ENCODE results near the gene ETV7.

The ETV7 gene

DNA sequence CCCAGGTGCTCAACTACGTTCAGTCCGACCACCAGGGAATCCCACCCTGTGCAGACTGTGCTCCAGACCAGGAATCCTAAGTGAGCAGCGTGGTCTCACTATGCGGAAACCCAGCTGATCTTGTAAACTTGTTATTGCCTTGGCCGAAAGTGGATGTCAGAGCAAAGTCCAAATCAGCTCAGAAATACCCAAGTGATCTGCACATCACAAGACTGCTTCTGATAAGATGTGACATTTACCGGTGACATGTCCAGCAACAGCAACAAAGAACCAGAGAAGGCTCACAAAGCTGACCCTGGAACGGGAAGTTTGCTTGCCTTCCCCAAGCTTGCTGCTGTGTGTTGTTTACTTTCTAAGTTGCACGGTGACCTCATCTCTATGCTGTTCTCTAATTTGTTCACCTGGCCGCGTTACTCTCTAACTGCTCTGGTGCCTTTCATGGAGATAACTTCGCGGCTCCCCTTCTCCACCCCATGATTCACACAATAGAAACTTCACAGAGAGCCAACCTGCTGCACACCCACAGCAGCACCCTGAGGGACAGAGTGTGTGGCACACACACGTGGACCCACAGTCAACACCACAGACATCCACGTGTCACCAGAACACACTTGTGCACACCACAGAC is 52.5 kb downstream of the ETV7 start:
- TF ChIP-seq, protein P1, sequence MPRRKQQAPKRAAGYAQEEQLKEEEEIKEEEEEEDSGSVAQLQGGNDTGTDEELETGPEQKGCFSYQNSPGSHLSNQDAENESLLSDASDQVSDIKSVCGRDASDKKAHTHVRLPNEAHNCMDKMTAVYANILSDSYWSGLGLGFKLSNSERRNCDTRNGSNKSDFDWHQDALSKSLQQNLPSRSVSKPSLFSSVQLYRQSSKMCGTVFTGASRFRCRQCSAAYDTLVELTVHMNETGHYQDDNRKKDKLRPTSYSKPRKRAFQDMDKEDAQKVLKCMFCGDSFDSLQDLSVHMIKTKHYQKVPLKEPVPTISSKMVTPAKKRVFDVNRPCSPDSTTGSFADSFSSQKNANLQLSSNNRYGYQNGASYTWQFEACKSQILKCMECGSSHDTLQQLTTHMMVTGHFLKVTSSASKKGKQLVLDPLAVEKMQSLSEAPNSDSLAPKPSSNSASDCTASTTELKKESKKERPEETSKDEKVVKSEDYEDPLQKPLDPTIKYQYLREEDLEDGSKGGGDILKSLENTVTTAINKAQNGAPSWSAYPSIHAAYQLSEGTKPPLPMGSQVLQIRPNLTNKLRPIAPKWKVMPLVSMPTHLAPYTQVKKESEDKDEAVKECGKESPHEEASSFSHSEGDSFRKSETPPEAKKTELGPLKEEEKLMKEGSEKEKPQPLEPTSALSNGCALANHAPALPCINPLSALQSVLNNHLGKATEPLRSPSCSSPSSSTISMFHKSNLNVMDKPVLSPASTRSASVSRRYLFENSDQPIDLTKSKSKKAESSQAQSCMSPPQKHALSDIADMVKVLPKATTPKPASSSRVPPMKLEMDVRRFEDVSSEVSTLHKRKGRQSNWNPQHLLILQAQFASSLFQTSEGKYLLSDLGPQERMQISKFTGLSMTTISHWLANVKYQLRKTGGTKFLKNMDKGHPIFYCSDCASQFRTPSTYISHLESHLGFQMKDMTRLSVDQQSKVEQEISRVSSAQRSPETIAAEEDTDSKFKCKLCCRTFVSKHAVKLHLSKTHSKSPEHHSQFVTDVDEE (CRISPR knock-in tag; IDR thresholded peaks at IDR 0.05) = no peak
- TF ChIP-seq, protein P2, sequence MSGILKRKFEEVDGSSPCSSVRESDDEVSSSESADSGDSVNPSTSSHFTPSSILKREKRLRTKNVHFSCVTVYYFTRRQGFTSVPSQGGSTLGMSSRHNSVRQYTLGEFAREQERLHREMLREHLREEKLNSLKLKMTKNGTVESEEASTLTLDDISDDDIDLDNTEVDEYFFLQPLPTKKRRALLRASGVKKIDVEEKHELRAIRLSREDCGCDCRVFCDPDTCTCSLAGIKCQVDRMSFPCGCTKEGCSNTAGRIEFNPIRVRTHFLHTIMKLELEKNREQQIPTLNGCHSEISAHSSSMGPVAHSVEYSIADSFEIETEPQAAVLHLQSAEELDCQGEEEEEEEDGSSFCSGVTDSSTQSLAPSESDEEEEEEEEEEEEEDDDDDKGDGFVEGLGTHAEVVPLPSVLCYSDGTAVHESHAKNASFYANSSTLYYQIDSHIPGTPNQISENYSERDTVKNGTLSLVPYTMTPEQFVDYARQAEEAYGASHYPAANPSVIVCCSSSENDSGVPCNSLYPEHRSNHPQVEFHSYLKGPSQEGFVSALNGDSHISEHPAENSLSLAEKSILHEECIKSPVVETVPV (CRISPR knock-in tag; IDR thresholded peaks at IDR 0.05) = no peak
- TF ChIP-seq OSR1 (CRISPR knock-in tag; IDR thresholded peaks at IDR 0.05) = no peak
- TF ChIP-seq, protein P3, sequence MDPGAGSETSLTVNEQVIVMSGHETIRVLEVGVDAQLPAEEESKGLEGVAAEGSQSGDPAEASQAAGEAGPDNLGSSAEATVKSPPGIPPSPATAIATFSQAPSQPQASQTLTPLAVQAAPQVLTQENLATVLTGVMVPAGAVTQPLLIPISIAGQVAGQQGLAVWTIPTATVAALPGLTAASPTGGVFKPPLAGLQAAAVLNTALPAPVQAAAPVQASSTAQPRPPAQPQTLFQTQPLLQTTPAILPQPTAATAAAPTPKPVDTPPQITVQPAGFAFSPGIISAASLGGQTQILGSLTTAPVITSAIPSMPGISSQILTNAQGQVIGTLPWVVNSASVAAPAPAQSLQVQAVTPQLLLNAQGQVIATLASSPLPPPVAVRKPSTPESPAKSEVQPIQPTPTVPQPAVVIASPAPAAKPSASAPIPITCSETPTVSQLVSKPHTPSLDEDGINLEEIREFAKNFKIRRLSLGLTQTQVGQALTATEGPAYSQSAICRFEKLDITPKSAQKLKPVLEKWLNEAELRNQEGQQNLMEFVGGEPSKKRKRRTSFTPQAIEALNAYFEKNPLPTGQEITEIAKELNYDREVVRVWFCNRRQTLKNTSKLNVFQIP (CRISPR knock-in tag; IDR thresholded peaks at IDR 0.05; ENCODE audit: borderline replicate concordance, low read depth) = no peak
- no peak for TF ChIP-seq ZNF565 (CRISPR knock-in tag; conservative IDR thresholded peaks at IDR 0.05; ENCODE audit: low read depth)
- no peak for TF ChIP-seq ESRRG (CRISPR knock-in tag; IDR thresholded peaks at IDR 0.05)
- TF ChIP-seq ZNF8 (CRISPR knock-in tag; IDR thresholded peaks at IDR 0.05) = no peak
- no peak for TF ChIP-seq ZFP3 (CRISPR knock-in tag; IDR thresholded peaks at IDR 0.05)
- TF ChIP-seq CSDC2 (CRISPR knock-in tag; IDR thresholded peaks at IDR 0.05) = no peak
- no peak for TF ChIP-seq RARB (CRISPR knock-in tag; IDR thresholded peaks at IDR 0.05)
- TF ChIP-seq ARNTL (CRISPR knock-in tag; IDR thresholded peaks at IDR 0.05; ENCODE audit: borderline replicate concordance, low read depth) = no peak
- TF ChIP-seq ZNF70 (CRISPR knock-in tag; IDR thresholded peaks at IDR 0.05) = no peak
- TF ChIP-seq GLIS3 (CRISPR knock-in tag; IDR thresholded peaks at IDR 0.05) = no peak
- TF ChIP-seq, protein P4, sequence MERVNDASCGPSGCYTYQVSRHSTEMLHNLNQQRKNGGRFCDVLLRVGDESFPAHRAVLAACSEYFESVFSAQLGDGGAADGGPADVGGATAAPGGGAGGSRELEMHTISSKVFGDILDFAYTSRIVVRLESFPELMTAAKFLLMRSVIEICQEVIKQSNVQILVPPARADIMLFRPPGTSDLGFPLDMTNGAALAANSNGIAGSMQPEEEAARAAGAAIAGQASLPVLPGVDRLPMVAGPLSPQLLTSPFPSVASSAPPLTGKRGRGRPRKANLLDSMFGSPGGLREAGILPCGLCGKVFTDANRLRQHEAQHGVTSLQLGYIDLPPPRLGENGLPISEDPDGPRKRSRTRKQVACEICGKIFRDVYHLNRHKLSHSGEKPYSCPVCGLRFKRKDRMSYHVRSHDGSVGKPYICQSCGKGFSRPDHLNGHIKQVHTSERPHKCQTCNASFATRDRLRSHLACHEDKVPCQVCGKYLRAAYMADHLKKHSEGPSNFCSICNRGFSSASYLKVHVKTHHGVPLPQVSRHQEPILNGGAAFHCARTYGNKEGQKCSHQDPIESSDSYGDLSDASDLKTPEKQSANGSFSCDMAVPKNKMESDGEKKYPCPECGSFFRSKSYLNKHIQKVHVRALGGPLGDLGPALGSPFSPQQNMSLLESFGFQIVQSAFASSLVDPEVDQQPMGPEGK (CRISPR knock-in tag; IDR thresholded peaks at IDR 0.05; ENCODE audit: borderline replicate concordance) = no peak
- TF ChIP-seq TOX (CRISPR knock-in tag; IDR thresholded peaks at IDR 0.05; ENCODE audit: borderline replicate concordance) = no peak
- no peak for TF ChIP-seq SNAI2 (CRISPR knock-in tag; IDR thresholded peaks at IDR 0.05)
- no peak for TF ChIP-seq BACH2 (CRISPR knock-in tag; IDR thresholded peaks at IDR 0.05; ENCODE audit: borderline replicate concordance)
- TF ChIP-seq, protein P5, sequence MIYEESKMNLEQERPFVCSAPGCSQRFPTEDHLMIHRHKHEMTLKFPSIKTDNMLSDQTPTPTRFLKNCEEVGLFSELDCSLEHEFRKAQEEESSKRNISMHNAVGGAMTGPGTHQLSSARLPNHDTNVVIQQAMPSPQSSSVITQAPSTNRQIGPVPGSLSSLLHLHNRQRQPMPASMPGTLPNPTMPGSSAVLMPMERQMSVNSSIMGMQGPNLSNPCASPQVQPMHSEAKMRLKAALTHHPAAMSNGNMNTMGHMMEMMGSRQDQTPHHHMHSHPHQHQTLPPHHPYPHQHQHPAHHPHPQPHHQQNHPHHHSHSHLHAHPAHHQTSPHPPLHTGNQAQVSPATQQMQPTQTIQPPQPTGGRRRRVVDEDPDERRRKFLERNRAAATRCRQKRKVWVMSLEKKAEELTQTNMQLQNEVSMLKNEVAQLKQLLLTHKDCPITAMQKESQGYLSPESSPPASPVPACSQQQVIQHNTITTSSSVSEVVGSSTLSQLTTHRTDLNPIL (CRISPR knock-in tag; IDR thresholded peaks at IDR 0.05; ENCODE audit: low read depth) = no peak
- no peak for TF ChIP-seq ISL1 (CRISPR knock-in tag; IDR thresholded peaks at IDR 0.05)
- TF ChIP-seq ZFP30 (CRISPR knock-in tag; IDR thresholded peaks at IDR 0.05) = no peak
- ATAC-seq = no peak

DNA sequence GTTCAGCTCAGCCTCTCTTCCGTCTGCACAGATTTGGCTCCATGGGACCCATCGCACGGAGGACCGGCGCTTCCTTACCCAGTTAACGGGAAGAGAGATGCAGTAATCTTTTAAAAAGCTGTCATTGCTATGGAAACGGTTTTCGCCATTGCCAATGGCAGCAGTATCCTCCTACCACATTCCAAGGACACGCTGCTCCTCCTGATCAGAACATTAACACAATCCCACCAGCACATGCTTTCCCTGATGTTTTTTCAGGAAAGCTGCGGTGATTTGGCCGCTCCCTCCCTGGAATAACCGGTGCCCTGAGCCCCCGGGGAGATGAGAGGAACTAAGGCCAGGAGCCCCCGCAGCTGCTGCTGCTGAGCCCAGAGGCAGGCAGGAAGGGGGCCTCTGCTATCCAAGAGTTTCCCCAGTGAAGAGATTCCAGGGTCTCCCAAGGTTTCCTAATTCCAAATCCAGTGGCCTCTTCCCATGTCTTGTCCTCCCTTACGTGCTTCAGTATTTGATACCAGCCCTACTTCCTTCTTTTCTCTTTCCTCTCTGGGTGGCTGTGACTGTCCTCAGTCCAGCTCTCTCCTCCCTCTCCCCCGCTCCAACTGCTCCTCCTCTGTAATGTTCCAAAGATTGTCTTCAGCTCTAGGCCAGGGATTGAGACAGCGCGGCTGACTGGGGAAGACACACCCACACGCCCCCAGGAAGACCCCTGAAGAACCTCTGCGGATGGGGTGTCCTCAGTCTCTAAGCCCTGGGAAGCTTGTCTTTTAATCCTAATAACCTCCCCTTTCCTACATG is 53.3 kb downstream of the ETV7 start:
- no peak for ATAC-seq

More for the DNA sequence above, 53.3 kb downstream of the ETV7 start:
- TF ChIP-seq, protein P4 (CRISPR knock-in tag; IDR thresholded peaks at IDR 0.05; ENCODE audit: borderline replicate concordance) = no peak
- TF ChIP-seq ZNF8 (CRISPR knock-in tag; IDR thresholded peaks at IDR 0.05) (no peak), CSDC2 (CRISPR knock-in tag; IDR thresholded peaks at IDR 0.05) (no peak), TOX (CRISPR knock-in tag; IDR thresholded peaks at IDR 0.05; ENCODE audit: borderline replicate concordance) (no peak), ZNF565 (CRISPR knock-in tag; conservative IDR thresholded peaks at IDR 0.05; ENCODE audit: low read depth) (no peak), GLIS3 (CRISPR knock-in tag; IDR thresholded peaks at IDR 0.05) (no peak)
- TF ChIP-seq, protein P1 (CRISPR knock-in tag; IDR thresholded peaks at IDR 0.05) = no peak
